CD4-positive, CD25-positive, alpha-beta regulatory T cell (primary cell): ENCODE data around the gene CFAP299. TPM values are rescaled to one million over a fixed set of nuclear protein-coding genes. Genes with fewer than 3 reads are reported as not detected.

Source experiments
- ATAC-seq, 2 donors: fragments of 150-1000 bp; cut with Tn5 transposase; one replicate each; pipeline ENCODE4 v1.10.0; 2021; ENCODE audit warnings: low read depth in 2 of 2, moderate number of reproducible peaks in 2 of 2, moderate library complexity in 1 of 2
- DNase-seq, 3 donors: peaks; one replicate each; pipeline versions ENCODE4 v3.0.0 to v3.0.0-alpha.2; 2012 to 2022; ENCODE audit warnings: mixed read lengths in 1 of 3
- H3K27ac ChIP-seq: one replicate; pipeline ENCODE4 v1.7.0; 2013; ENCODE audit warnings: mild to moderate bottlenecking, low read length; ENCODE audit not compliant: insufficient read depth, poor library complexity, severe bottlenecking
- H3K27me3 ChIP-seq: one replicate; pipeline ENCODE4 v1.7.0; 2013; ENCODE audit warnings: low read length; ENCODE audit not compliant: control insufficient read depth, insufficient read depth
- H3K36me3 ChIP-seq: one replicate; pipeline ENCODE4 v1.7.0; 2013; ENCODE audit warnings: mild to moderate bottlenecking, low read length, moderate library complexity; ENCODE audit not compliant: control insufficient read depth, insufficient read depth
- H3K4me1 ChIP-seq: 2 replicates; pipeline ENCODE4 v1.7.0; 2013; ENCODE audit warnings: mild to moderate bottlenecking, low read length; ENCODE audit not compliant: insufficient read depth, control insufficient read depth, poor library complexity, severe bottlenecking
- H3K4me3 ChIP-seq: one replicate; pipeline ENCODE4 v1.7.0; 2013; ENCODE audit warnings: low read depth, mild to moderate bottlenecking, low read length, moderate library complexity
- H3K9me3 ChIP-seq, 2 experiments: 1 replicate in 1 of 2; 2 replicates in 1 of 2; pipeline ENCODE4 v1.7.0; 2013; ENCODE audit warnings: low read length in 2 of 2, mild to moderate bottlenecking in 1 of 2, moderate library complexity in 1 of 2; ENCODE audit not compliant: control insufficient read depth in 2 of 2
- H3K27ac Mint-ChIP-seq, 3 donors: one replicate each; pipeline ENCODE4 v1.8.0; 2020 to 2022; ENCODE audit warnings: mild to moderate bottlenecking in 3 of 3, mixed read lengths in 3 of 3, moderate library complexity in 2 of 3
- H3K27me3 Mint-ChIP-seq: one replicate; pipeline ENCODE4 v1.8.0; 2022; ENCODE audit warnings: mild to moderate bottlenecking, mixed read lengths
- H3K36me3 Mint-ChIP-seq: one replicate; pipeline ENCODE4 v1.8.0; 2020; ENCODE audit warnings: mixed read lengths
- H3K4me1 Mint-ChIP-seq, 4 donors: one replicate each; pipeline ENCODE4 v1.8.0; 2020 to 2022; ENCODE audit warnings: mixed read lengths in 4 of 4, mild to moderate bottlenecking in 1 of 4
- H3K4me3 Mint-ChIP-seq, 4 donors: one replicate each; pipeline ENCODE4 v1.8.0; 2020 to 2022; ENCODE audit warnings: mild to moderate bottlenecking in 4 of 4, mixed read lengths in 4 of 4, moderate library complexity in 3 of 4
- H3K9me3 Mint-ChIP-seq, 7 donors: one replicate each; pipeline ENCODE4 v1.8.0; 2020 to 2022; ENCODE audit warnings: mixed read lengths in 7 of 7, mild to moderate bottlenecking in 3 of 7, moderate library complexity in 2 of 7
- polyA plus RNA-seq, 4 donors: library from polyadenylated mRNA; unstranded; fragments of 300-500 nt; fragmentation: Illumina TruSeq; gene quantifications; one replicate each; pipeline ENCODE4 v1.2.3, GENCODE V29; 2021
- total RNA-seq: library from RNA; stranded (reverse); gene quantifications from one replicate; pipeline ENCODE4 v1.2.3, GENCODE V29; 2022

Gene CFAP299
- total and polyA plus RNA-seq, 5 donors from 2014 or later = not detected

- no peaks in the 10 kb centered on the region for H3K36me3 Mint-ChIP-seq
- Histone ChIP-seq H3K4me3 (no peak overlapping the region), H3K27ac (no peak overlapping the region), H3K4me1 (no peaks in the 10 kb centered on the region), H3K9me3 (no peaks in the 10 kb centered on the region), H3K36me3 (no peaks in the 10 kb centered on the region), H3K27me3 (peaks cover 15% of the 10 kb centered on the region)
- peaks cover 41% of the 10 kb centered on the region for H3K27me3 Mint-ChIP-seq
- peaks cover 0 to 3% (median 0%) of the 10 kb centered on the region in 4 donors for H3K4me1 Mint-ChIP-seq
- H3K27ac Mint-ChIP-seq = no peak overlapping the region
- no peaks in the 10 kb centered on the region for H3K9me3 Mint-ChIP-seq
- ATAC-seq (no peak), DNase-seq (no peak)
- H3K4me3 Mint-ChIP-seq = no peak overlapping the region
These were observed 24.6 kb downstream of the CFAP299 start for GRCh38 chr4:80360084-80360483.

- no peak for ATAC-seq
- peaks cover under 1 to 4% (median under 1%) of the 10 kb centered on the region in 4 donors for H3K4me1 Mint-ChIP-seq
- H3K4me1 ChIP-seq = no peaks in the 10 kb centered on the region
- no peak overlapping the region for H3K4me3 ChIP-seq
- peaks cover 15% of the 10 kb centered on the region for H3K27me3 ChIP-seq
- no peaks in the 10 kb centered on the region for H3K36me3 Mint-ChIP-seq
- no peaks in the 10 kb centered on the region for H3K9me3 ChIP-seq
- peaks cover 41% of the 10 kb centered on the region for H3K27me3 Mint-ChIP-seq
- H3K27ac ChIP-seq = no peak overlapping the region
- no peaks in the 10 kb centered on the region for H3K36me3 ChIP-seq
- DNase-seq = no peak
- no peaks in the 10 kb centered on the region for H3K9me3 Mint-ChIP-seq
- H3K4me3 Mint-ChIP-seq = no peak overlapping the region
- H3K27ac Mint-ChIP-seq = no peak overlapping the region
These were observed 25.4 kb downstream of the CFAP299 start for GRCh38 chr4:80360900-80361299.

- Mint-ChIP-seq H3K4me3 (no peak overlapping the region), H3K36me3 (no peaks in the 10 kb centered on the region), H3K9me3 (no peaks in the 10 kb centered on the region), H3K4me1 (peaks cover 4 to 9% (median 6%) of the 10 kb centered on the region in 4 donors), H3K27me3 (peaks cover 40% of the 10 kb centered on the region), H3K27ac (no peak overlapping the region)
- no peaks in the 10 kb centered on the region for H3K9me3 ChIP-seq
- H3K27me3 ChIP-seq = peaks cover 14% of the 10 kb centered on the region
- no peak overlapping the region for H3K27ac ChIP-seq
- ATAC-seq (no peak), DNase-seq (peak in 2 of 3 donors; percentile 43 to 53)
- peaks cover 3% of the 10 kb centered on the region for H3K4me1 ChIP-seq
- H3K36me3 ChIP-seq = no peaks in the 10 kb centered on the region
- no peak overlapping the region for H3K4me3 ChIP-seq
These were observed 25.9 kb downstream of the CFAP299 start for GRCh38 chr4:80361329-80361900.

GRCh38 chr4:80362578-80363181 lies 27.1 kb downstream of the CFAP299 start:
- Mint-ChIP-seq H3K36me3 (no peaks in the 10 kb centered on the region), H3K4me1 (peaks cover 4 to 17% (median 8%) of the 10 kb centered on the region in 4 donors), H3K27ac (no peak overlapping the region), H3K4me3 (no peak overlapping the region), H3K27me3 (peaks cover 31% of the 10 kb centered on the region), H3K9me3 (no peaks in the 10 kb centered on the region)
- Histone ChIP-seq H3K9me3 (no peaks in the 10 kb centered on the region), H3K4me1 (peaks cover 3% of the 10 kb centered on the region), H3K4me3 (no peak overlapping the region), H3K27ac (no peak overlapping the region), H3K27me3 (peaks cover 12% of the 10 kb centered on the region), H3K36me3 (no peaks in the 10 kb centered on the region)
- peak in 1 of 2 donors; percentile 43 for ATAC-seq
- DNase-seq = peak; percentile 13 to 53 (median 50)

- H3K27ac Mint-ChIP-seq = peak overlapping the region in 1 of 3 donors; percentile 43
These were observed 30.4 kb downstream of the CFAP299 start for GRCh38 chr4:80365928-80366327.

DNA sequence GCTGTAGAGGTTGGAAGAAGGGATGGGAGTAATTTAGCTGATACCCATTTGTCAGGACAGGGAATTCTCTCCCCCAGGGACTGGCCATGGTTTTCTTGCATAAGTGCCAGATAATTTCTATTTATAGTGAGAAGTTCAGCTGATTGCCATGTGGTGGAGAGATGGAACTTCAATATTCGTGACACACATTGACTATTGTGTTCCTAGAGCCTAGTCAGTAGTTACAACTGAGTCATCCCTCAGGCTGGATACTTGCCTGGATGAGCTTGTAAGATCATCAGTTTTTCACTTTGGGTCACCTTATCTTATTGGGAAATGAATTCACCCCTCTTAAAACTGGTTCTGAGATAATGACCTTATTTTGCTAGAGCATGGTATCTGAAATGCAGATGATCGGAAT lies 32.2 kb downstream of the CFAP299 start:
- Histone ChIP-seq H3K4me1 (peaks cover 3% of the 10 kb centered on the region), H3K36me3 (no peaks in the 10 kb centered on the region), H3K4me3 (no peak overlapping the region), H3K27me3 (peaks cover 2% of the 10 kb centered on the region), H3K9me3 (peaks cover 0 to 13% of the 10 kb centered on the region in 2 experiments), H3K27ac (no peak overlapping the region)
- DNase-seq (no peak), ATAC-seq (no peak)
- H3K27me3 Mint-ChIP-seq = no peaks in the 10 kb centered on the region
- peaks cover 4 to 17% (median 7%) of the 10 kb centered on the region in 4 donors for H3K4me1 Mint-ChIP-seq
- H3K36me3 Mint-ChIP-seq = no peaks in the 10 kb centered on the region
- H3K4me3 Mint-ChIP-seq = no peak overlapping the region
- H3K9me3 Mint-ChIP-seq = peaks cover 0 to 14% (median 6%) of the 10 kb centered on the region in 7 donors
- no peak overlapping the region for H3K27ac Mint-ChIP-seq

More at GRCh38 chr4:80365928-80366327, 30.4 kb downstream of the CFAP299 start:
- Mint-ChIP-seq H3K4me1 (peaks cover 4 to 17% (median 8%) of the 10 kb centered on the region in 4 donors), H3K27me3 (peaks cover 3% of the 10 kb centered on the region), H3K36me3 (no peaks in the 10 kb centered on the region), H3K9me3 (peaks cover 0 to 8% (median 0%) of the 10 kb centered on the region in 7 donors), H3K4me3 (no peak overlapping the region)
- DNase-seq (peak; percentile 23 to 71 (median 65)), ATAC-seq (peak; percentile 65 to 70)
- peaks cover 3% of the 10 kb centered on the region for H3K4me1 ChIP-seq
- H3K27me3 ChIP-seq = peaks cover 2% of the 10 kb centered on the region
- no peak overlapping the region for H3K4me3 ChIP-seq
- H3K9me3 ChIP-seq = peaks cover 0 to 7% of the 10 kb centered on the region in 2 experiments
- no peak overlapping the region for H3K27ac ChIP-seq
- no peaks in the 10 kb centered on the region for H3K36me3 ChIP-seq

- Mint-ChIP-seq H3K4me3 (no peak overlapping the region), H3K27me3 (no peaks in the 10 kb centered on the region), H3K36me3 (no peaks in the 10 kb centered on the region), H3K27ac (no peak overlapping the region), H3K4me1 (peaks cover 4 to 17% (median 7%) of the 10 kb centered on the region in 4 donors), H3K9me3 (peaks cover 0 to 17% (median 8%) of the 10 kb centered on the region in 7 donors)
- H3K27ac ChIP-seq = no peak overlapping the region
- H3K4me3 ChIP-seq = no peak overlapping the region
- ATAC-seq = no peak
- H3K27me3 ChIP-seq = no peaks in the 10 kb centered on the region
- no peaks in the 10 kb centered on the region for H3K36me3 ChIP-seq
- H3K4me1 ChIP-seq = peaks cover 3% of the 10 kb centered on the region
- DNase-seq = no peak
- peaks cover 0 to 13% of the 10 kb centered on the region in 2 experiments for H3K9me3 ChIP-seq
These were observed 35.1 kb downstream of the CFAP299 start for GRCh38 chr4:80370635-80371034.
